ENCODE data around the gene ANKFN1. TPM values are rescaled to one million over a fixed set of nuclear protein-coding genes. Genes with fewer than 3 reads are reported as not detected.
A peak's percentile ranks its signal among the peaks of the same experiment; 100 is the strongest.
"Not testable (repeated sequence)": the region's sequence is repeated elsewhere in the genome, so short reads cannot be mapped to it uniquely, and the experiment has no call there.

Gene ANKFN1
- polyA plus RNA-seq, 5 donors = 0.47 to 1.1 (median 0.70) TPM

DNA sequence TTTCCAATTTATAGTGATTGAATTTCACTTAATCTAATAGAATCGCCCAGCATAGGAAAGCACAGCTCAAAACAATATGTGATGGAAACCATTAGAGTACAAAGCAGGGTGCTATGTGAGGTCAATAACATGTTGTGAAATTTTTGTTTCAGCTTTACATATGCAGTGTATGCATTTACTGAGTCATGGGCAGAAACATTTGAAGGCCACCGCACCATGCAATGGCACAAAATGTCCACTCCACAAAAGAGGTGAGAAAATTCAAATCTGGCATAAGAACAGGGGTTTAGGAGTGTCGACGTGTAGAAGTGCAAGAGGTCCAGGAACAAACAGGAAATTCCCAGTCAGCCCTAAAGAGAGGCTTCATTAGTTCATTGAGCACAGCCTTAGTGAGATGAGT lies 131.2 kb downstream of the ANKFN1 start:
- DNase-seq = no peak

DNA sequence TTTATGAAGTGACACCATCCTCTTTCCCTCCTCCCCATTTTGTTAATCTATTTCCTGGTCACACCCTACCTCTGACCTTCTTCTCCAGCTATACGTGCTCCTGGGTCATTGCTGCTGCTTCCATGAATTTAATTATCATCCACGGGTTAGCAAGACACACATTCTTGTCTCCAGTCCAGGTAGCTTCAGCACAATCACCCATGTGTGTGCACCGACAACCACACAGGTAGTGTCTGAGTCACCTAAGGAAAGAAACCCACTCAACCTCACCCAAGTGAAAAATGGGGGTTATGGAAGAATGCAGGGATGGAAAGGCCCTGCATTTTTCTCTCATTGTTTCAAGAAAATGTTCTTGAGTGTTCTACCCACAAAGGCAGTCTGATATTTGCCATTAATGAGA lies 135.5 kb downstream of the ANKFN1 start:
- not testable (repeated sequence) for DNase-seq

DNA sequence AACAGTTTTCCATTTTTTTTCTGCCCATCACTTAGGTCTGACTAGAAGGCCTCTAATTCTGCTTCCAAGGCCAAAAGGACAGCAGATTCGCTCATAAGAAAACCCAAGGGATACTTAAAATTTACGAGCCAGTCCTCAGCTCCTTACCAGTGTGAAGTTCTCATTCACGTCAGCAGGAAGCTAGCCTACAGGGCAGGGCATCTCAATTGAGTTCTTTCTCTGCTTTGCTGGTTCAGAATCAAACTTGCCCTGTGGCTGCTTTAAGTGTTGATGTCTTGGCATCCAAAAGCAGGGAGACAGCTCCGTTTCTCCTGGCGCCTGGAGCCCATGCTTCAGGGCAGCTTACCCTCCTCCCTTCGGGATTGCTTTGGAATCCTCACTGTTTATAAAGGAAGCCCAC lies 136.0 kb downstream of the ANKFN1 start:
- DNase-seq = no peak

DNA sequence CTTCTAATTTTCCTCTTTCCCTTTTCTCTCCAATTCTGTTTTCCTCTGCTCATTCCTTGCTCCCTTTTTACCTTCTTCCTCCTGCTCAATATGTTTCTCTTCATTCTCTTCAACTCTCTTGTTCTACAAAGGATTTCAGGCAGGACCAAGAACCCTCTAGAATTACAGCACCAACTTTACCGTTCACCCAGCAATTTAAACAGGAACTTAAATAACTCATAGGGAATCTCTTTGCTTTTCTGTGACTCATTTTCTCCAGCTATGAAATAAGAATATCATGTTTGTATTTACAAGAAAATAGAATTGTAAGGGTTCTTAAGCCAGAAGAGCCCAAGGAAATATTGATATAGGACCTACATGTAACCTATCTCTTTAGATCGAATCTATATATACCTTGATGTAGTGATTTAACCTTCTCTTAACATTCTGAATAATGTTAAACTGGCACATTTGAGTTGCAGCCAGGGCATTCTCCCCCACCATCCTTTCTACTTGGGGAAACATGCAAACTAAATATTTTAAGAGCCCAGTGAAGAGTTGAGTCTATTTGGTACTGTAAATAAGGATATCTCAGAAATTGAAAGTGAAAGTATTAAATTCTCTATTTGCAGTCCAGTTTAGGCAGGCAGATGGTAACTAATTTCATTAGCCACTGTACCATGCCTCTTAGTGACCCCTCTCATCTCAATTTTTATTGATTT lies 137.0 kb downstream of the ANKFN1 start:
- no peak for DNase-seq

DNA sequence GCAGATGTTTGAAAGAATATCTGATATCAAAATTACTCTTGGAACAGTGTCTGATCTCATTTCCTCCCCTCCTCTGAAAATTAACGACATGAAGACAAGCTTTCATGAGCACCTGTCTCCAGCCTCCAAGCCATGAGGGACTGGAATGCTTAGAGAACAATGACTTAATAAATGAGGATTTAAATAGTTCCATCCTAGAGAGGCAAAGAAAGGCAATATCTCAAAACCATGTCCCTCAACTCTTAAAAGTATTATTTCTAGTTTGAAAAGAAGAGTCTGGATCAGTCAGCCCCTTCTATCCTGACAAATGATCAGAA lies 137.5 kb downstream of the ANKFN1 start:
- DNase-seq = no peak

DNA sequence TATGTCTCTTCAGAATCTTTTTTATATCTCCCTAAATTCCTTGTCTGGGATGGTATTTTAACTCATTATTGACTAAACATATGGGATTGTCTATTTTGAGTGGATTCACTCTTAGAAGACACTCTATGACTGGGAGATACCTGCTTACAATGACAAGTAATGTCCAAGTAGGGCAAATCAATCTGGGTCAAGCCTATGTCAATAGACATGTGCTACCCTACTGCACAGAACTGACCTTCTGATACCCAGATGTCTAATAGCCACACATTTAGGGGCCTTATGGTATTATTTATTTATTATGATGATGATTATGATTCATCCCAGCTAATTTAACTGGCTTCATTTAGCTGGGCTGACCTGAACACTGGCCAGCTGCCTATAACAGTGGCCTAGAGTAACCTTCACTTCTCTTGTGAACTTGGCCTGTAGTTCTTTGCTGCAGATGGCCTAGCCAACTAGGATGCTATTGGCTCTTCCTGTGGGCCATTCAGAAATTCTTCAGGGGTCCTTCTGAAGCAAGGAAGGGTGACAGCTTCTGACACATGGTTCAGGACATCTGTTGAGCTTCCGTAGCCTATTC lies 138.0 kb downstream of the ANKFN1 start:
- no peak for DNase-seq

DNA sequence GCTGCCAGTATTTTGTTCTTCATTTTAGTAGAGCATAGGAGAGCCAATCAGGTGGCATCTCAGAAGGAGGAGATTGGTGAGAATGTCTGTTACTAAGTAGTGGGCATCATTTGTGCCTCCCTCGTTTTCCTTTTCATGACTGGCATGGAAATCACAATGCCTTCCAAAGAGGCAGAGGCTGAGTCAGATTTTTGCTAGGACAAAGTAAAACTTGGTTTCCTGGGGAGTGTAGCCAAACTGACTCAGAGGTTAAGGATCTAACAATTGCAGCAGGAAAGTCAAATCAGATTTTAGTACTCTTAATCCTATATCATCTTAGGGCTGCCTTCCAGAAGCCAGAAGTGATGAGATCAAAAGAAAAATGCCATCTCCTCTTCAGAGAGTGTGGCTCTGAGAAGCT lies 138.7 kb downstream of the ANKFN1 start:
- DNase-seq = no peak

DNA sequence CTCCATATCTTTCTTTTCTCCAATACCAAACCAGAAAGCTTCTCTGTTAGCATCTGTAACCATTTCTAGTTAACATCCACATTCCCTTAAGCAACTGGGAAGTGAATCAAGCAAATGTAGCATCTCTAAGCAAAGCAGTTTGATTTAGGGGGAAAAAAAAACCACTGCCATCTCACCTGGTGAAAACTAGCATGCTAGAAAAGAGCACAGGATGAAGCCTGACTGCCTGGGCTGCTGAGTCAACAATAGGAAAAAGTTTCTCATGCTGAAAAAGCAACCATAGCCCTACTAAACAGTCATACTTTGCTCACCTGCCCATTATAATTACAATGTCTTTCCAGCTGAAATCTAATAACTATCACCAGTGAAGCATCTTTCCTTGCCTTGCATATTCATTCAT lies 139.3 kb downstream of the ANKFN1 start:
- no peak for DNase-seq

DNA sequence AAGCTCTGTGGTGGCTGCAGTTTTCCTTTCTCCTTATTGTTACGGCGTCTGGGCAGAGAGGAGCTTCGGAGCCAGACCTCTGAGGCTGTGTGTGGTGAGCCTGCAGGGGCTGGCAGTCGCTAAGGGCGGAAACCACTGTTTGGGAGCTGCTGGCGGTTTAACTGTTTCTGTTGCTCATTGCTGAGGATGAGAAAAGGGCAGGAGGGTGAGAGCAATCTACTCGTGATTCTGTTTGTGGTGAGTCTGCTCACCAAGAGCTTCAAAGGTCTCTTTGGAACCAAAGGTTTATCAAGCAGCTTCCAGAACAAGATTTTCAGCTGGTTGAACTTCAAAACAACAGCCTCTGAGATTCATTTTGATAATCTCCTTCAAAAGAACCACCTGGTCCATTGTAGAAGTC lies 143.9 kb downstream of the ANKFN1 start:
- DNase-seq = no peak

DNA sequence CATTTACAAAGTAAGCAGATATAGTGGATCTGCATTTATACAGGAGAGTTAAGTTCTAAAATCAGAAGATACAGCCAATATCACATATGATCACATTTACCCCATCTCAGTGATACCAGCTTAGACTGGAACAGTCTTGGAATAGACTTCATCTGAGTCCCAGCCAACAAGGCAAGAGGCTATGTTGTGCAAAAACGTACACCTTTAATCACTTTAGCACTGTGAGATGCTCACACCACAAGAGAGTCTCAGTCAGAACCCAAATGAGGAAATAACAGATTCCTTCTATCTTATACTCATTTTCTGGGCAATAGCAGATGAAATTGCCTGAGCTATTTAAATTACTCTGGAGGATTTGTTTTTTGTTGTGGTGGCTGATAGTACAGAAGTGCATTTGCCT lies 145.6 kb downstream of the ANKFN1 start:
- no peak for DNase-seq

DNA sequence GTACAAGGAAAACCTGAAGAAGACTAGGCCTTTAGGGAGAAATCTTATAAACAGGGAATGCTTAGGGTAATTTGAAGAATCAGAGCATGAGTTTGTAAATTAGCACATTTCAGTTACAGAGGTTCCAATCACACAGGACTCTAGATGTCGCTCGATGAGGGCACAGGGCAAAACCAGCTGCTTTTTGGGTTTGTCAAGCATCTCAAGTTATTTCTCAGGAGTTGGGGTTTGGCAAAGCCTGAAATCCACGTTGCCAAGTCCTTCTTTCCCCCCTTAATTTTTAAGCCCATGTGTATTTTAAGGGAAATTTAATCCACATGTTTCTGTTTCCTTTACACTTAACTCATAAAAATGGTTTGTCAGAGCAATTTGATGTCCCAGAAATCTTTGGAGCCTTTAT lies 146.9 kb downstream of the ANKFN1 start:
- no peak for DNase-seq

DNA sequence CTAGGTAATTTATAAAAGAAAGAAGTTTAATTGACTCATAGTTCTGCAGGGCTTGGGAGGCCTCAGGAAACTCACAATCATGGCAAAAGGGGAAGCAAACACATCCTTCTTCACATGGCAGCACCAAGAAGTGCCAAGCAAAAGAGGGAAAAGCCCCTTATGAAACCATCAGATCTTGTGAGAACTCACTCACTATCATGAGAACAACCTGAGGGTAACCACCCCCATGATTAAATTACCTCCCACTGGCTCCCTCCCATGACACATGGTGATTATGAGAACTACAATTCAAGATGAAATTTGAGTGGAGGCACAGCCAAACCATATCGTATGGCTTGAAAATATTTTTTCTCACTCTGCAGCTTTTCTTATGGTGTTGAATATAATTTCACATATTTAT lies 151.7 kb downstream of the ANKFN1 start:
- DNase-seq = no peak

DNA sequence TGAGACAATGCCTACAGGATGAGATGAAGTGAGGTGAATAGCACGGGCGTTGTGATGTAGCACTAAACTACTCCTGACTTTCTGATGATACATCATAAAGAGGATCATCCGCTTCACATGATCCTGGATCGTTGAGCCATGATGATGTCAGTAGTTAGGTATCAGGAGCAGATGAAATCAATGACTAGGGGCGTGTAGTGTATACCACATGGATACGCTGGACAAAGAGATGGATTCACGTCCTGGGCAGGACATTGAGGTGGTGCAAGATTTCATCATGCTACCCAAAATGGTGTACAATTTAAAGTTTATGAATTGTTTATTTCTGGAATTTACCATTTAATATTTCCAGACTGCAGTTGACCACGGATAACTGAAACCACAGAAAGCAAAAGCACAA lies 156.6 kb downstream of the ANKFN1 start:
- DNase-seq = no peak

DNA sequence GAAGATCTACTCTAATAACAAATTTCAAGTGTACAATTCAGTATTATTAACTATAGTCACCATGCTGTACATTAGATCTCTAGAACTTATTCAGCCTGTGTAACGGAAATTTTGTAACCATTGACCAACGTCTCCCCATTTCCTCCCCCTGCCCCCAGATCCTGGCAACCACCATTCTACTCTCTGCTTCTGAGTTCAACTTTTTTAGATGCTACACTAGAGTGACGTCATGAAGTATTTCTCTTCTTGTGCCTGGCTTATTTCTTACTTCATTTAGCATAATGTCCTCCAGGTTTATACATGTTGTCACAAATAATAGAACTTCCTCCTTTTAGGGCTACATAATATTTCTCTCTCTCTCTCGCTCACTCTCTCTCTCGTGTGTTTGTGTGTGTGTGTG lies 157.5 kb downstream of the ANKFN1 start:
- DNase-seq = no peak

DNA sequence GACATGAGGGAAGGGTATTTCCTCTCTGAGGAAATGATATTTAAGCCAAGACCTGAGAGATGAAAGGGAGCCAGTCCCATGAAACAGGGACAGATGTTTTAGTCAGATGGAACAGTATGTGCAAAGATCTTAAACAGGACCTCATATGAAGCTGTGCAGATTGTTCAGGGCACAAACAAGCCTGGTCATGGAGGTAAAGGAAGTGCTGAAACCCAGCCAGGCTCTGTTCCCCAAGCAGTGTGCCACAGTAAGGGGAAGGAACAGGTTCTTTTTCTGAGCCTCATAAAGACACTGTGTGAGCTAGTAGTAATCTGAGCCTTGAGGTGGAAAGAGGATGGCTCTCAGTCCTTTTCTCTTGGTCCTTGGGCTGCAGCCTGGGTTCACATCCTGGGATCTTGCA lies 159.9 kb downstream of the ANKFN1 start:
- no peak for DNase-seq

DNA sequence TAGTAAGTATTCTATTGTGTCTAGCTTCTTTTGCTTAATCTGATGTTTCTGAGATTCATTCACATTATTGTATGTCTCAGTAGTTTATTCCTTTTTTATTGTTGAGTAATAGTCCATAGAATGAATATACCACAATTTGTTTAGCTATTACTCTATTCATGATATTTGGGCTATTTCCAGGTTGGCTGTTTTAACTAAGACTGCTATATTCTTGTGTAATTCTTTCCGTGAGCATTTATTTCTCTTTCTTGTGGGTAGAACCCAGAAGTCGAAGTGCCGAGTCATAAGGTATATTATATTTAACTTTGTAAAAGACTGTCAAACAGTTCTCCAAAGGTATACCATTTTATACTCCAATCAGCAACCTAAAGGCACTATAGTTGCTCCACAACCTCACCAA lies 160.8 kb downstream of the ANKFN1 start:
- DNase-seq = no peak

DNA sequence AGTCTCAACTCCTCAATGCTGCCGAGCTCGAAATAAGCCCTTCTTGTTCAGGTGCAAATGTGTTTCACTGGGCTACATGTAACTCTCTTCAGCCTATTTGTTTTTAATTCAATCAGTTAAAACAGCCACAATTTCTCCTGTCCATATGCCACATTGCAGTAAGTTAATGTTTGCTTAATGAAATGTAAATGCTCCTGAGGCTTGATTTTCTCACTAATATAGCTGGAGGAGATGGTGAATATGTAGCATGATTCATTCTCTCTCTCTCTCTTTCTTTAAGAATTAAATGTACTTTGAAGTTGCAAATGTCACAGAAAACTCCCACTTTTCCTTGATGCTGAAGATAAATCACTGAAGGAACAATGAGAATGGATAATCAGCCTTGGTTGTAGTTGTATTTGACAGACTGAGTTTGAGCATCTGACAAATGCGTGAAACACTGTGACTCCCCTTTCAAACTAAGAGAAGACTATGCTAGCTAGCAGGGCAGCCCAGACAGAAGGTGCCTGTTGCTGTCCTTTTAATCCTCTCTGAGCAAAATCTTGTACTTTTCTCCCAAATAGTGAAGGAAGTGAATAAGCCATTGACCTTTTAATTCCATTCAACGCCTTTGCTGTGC lies 161.8 kb downstream of the ANKFN1 start:
- no peak for DNase-seq

DNA sequence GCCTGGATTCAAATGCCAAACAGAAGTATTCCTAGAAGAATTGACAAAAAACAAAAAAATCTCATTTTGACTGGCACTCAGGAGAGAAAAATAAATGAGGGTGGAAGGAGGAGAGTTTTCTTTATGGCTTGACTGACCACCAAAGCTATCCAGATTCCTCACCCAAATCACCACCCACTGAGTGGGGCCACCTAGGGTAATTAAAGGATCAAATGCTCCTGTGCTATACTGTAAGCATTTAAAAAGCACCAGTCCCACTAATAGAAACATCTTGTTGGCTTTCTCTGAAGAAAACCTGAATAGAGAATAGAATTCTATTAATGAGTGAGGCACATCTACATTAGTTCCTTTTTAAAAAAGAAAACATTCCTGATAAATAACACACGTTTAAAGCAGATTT lies 163.3 kb downstream of the ANKFN1 start:
- no peak for DNase-seq

DNA sequence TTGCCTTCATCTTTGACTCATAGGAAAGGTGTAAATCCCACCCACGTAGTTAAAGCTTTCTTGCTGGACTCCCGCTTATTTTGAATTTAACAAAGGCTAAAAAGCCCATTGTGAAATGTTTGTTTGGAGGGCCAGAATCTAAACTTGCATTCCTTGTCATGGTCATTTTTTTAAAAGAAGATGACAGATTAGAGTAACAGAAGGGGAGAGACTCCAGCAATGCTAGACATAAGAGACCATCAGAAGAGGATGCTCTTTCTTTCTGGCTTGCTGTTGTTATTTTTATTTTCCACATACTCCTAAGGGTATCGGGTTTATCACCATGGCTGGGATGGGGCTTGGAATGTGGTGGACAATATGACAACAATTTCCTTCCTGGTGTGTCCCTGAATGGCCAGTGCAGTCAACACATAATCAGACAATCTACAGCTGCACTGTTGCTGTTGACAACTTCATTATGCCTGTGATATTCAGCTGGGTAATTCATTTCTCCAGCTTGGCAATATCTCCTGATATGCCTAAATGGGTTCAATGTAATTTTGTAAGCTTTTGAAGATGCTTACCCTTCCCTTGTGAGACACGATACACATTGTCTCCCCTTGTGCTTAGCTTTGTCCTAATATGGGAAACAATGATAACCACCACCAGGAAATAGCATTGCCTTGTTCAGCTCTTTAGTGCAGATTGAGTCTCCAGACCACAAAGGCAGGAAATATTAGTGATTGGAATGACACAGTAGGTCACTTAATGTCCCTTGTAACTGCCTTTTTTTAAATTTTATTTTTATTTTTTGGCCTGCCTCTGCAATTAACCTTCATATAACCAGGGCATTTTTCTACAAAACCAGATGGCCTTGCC lies 164.3 kb downstream of the ANKFN1 start:
- DNase-seq = no peak

DNA sequence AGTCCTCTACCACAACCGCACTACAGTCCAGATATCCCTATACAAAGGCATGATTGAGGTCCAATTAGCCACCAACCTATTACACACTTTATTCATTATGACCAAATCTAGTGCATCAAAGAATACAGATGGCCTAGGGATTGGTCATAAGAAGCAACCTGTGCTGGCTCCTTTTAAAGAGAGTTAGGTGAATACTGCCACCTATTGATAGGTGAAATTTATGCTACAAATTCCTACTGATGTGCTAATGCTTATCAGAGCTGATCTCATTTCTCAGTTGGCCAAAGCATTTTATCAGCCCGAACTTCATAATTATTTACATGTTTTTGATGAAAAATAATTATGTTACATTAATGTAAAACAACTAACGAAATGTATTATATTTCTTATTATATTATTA lies 166.3 kb downstream of the ANKFN1 start:
- DNase-seq = peak in 1 of 2 donors; percentile 6

DNA sequence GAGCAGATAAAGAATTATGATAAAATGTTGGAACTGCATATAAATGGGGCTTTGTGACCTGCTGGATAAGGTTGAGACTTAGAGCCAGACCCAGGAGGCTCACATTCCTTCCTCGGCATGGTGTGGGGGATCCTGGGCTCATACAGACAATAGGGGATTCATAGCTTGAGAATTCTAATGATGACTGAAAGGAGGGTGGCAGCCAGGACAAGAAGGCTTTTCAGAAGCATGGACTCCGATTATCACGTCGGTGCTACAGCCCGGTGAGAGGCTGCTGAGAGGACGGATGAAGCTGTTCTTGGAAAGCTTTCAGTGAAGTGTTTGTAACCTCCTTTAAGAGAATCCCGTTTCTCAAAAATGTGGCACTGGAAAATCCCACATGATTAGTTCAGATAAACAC lies 167.2 kb downstream of the ANKFN1 start:
- no peak for DNase-seq

DNA sequence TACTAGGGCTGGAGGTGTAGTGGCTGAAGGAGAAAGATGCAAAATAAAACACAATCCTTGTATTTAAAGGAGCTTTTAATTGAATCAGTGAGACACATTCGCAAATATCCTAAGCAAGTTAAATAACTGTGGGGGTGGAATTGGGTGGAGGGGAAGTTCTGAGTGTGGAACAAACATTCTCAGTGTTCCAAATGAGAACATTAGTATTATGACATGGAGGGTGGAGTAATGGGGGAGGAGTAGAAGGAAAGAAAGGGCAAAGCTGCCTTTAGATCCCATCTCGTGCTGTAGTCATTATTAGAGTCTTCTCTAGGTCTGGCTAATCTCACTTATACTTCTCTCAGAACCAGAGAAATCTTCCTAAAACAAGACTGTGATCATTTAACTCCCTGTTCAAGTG lies 169.7 kb downstream of the ANKFN1 start:
- DNase-seq = no peak

DNA sequence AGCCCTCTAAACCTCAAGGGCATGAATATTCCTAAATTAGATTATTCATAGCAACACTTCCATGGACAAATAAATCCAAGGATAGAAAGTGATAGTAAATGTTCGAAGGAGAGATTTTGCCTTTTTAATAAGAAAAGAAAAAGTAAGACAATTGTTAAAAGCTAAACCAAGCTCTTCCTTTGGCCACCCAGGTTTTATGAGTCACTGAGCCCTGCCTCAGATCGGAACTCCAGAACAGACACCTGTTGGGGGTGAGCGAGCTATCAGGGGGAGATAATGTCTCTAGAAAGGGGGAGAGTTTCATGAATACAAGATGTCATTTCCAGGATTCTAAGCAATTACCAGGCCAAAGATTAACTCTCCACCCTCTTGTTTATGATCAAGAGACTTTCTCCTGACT lies 171.4 kb downstream of the ANKFN1 start:
- DNase-seq = no peak
